Heart left ventricle (tissue), 13 donors: ENCODE data around the gene STRAP.

ENCODE experiments used
- CTCF ChIP-seq, 12 donors: fragments of 200-600 bp; sonication (generic) in 4 of 12; IDR thresholded peaks; one replicate each; pipeline versions ENCODE4 v1.5.0 to v1.8.0; 2018 to 2022; ENCODE audit warnings: antibody characterized with exemption in 12 of 12, mild to moderate bottlenecking in 5 of 12
- POLR2A ChIP-seq, 2 donors: fragments of 450-650 bp; IDR thresholded peaks; one replicate each; pipeline ENCODE4 v1.6.1; 2017; ENCODE audit warnings: antibody characterized with exemption in 2 of 2, mild to moderate bottlenecking in 2 of 2, moderate library complexity in 2 of 2
- donor health status: ischemic (EF 13 %, LVEDD 7.1; RV severe dilation, severe dysfunction).
- donor health status: DM: no; HTN: yes; CAD: no.
- donor health status: DM: no; HTN: no; CAD: no.
- donor health status: ischemic (EF 25% LVEDD 6.9; RV normal size, moderate dysfunction).
- donor health status: ischemic (EF 25% LVEDD 5.7; RV mildly dilated, moderate dysfunction).
- donor health status: ischemic (EF 35%, LVEDD 5.7; RV mildly dilated, moderate dysfunction).
- donor health status: nonischemic (EF 11% LVEDD 7.7; RV severe dilation, severe dysfunction).
- donor health status: DM: yes; HTN: yes; CAD: no.
- donor health status: PGD.
- donor health status: ischemic (EF 29% LVEDD 5.4; RV normal size, mild dysfunction).
- donor health status: nonischemic (EF 23%, LVEDD 6.1; RV moderate dilation, normal function).

GRCh38 chr12:15854916-15855315 is 27.3 kb upstream of the STRAP start:
- no peak for TF ChIP-seq POLR2A (IDR thresholded peaks at IDR 0.05)
- no peak for TF ChIP-seq CTCF (IDR thresholded peaks at IDR 0.05)
